Muscle of back (tissue), 11 donors: ENCODE measurements around the gene NRG3. TPM values are rescaled to one million over a fixed set of nuclear protein-coding genes. Genes with fewer than 3 reads are reported as not detected.

ENCODE experiments used
- DNase-seq, 3 donors: peaks; one replicate each; pipeline versions ENCODE4 v3.0.0 to v3.0.0-alpha.2; 2013
- polyA plus RNA-seq, 10 donors: library from polyadenylated mRNA; unstranded; fragments of 120-200 nt; gene quantifications; one replicate each; pipeline ENCODE4 v1.2.1, GENCODE V29; 2013; ENCODE audit not compliant: insufficient read length in 10 of 10

Gene NRG3
- polyA plus RNA-seq, 10 donors = 0.12 to 0.64 (median 0.21) TPM

DNA sequence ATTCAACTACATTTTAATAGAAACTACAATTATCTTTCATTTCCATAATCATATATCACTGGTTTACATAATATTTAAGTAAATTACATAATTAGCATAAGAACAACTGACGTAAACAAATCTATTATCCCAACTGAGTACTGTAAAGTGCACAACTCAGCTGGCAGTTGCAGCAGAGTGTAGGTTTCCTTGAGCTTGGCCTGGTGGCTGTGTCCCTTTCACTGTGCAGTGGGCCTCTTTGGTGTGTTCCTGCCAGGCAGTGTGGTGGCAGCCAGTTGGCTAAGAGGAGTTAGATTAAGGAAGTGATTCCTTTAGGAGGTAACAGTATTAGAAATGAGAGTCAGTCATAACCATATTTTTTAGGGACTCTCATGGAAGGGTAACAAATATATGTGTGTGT lies 7.0 kb downstream of the NRG3 start:
- no peak for DNase-seq

GRCh38 chr10:81884856-81885255 lies 9.9 kb downstream of the NRG3 start:
- DNase-seq = no peak

DNA sequence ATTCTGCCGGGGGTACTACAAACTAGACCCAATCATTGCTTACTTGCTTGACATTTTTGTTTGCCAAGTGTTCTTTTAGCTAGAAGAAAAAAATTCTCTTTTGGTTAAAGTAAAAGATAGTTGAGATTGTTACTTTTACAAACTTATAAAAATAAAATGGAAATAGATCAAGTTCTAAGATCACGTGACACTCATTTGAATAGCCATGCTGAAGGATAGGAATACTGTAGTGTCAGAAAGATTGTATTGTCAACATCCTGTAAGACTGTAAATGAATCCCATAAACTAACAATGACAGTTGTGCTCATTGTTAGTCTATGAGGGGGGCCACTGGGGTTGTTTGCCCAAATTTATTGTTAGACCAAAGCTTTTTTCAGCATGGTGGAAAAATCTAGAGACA lies 10.5 kb downstream of the NRG3 start:
- DNase-seq = no peak

DNA sequence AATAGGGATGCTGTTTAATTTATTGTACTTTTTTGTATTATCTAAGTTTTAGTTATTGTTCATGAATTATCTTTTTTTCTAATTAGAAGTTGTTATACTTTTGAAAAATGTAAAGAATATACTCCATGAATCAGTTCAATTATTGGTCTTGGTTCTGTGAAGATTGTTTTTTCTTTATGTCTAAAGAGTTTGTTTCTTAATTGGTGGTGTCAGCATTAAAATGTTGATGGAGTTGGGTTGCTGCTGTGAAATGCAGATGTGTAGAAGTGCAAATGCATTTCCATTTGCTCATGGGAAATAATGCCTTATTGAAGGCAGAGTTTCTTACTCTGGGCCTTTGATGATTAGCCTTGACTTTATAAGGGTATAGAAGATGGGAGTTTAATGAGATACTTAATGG lies 11.9 kb downstream of the NRG3 start:
- DNase-seq = no peak

DNA sequence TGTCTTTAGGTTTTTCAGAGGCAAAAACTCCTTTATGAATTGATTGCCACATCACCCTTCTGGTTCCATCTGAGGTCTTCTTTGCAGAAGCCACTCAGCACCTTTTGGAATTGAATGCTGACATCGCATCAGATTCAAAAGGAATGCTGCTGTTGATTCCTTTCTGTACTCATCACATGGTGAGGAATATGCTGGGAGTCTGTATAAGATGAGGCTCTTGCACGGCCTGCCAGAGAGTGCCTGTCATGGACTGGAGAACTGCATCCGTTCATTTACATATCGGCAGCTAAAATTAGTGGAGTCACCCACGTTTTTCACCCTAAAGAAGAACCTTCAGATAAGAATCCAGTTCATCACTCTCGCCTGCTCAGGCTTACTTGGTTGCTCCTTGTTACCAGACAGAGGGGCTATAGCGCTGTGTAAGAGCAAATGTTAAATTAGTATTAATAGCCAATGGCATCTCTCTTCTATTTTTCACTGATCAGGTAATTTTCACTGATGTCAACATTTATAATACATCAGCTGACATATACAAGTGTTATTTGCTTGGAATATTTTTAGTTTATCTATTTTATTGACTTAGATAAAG lies 14.3 kb downstream of the NRG3 start:
- DNase-seq = no peak

GRCh38 chr10:81894616-81895015 lies 19.6 kb downstream of the NRG3 start:
- DNase-seq = no peak

GRCh38 chr10:81898518-81898917 lies 23.5 kb downstream of the NRG3 start:
- DNase-seq = no peak

GRCh38 chr10:81900989-81901388 lies 26.0 kb downstream of the NRG3 start:
- no peak for DNase-seq

DNA sequence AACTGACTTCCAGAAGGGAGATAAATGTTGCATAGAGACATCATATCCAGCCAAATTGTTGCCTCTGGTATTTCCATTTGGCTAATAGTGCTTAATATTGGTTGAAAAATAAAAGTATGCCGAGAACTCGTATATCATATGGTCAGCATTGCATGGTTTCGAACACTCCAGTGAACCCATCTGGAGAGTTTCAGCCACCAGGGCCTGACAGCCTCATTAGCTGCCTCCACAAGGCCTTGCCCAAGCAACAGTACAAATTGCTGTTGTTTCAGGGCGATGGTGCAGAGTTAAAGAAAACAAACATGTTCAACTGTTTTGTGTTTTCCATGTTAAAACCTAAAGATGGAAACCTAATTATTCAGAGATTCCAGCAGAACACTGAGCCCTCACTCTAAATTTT lies 28.5 kb downstream of the NRG3 start:
- no peak for DNase-seq

DNA sequence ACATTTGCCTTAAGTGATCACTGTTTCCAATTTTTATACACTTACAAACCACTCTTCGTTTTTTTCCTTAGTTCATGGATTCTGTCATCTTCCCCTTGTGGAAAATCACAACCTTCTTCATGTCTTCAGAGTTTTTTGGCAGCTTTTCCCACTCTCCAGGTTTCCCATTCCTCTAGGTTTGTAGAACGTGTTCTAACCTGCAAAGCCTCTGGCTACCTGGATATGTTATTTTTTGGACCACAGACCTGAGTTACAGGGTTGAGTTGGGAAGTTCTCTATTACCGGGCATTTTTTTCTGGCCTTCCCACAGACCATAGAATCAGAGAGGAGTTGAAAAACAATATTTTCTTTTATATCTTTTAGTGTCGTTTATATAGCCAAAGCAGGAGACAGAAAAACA lies 30.2 kb downstream of the NRG3 start:
- no peak for DNase-seq

GRCh38 chr10:81909453-81909852 lies 34.5 kb downstream of the NRG3 start:
- DNase-seq = no peak

- no peak for DNase-seq
These were observed 36.3 kb downstream of the NRG3 start for GRCh38 chr10:81911328-81911727.

GRCh38 chr10:81914736-81915503 lies 39.9 kb downstream of the NRG3 start:
- no peak for DNase-seq

GRCh38 chr10:81915504-81915897 lies 40.5 kb downstream of the NRG3 start:
- DNase-seq = no peak

- DNase-seq = no peak
These were observed 42.7 kb downstream of the NRG3 start for GRCh38 chr10:81917666-81918065.

- no peak for DNase-seq
These were observed 43.8 kb downstream of the NRG3 start for GRCh38 chr10:81918766-81919165.

GRCh38 chr10:81920213-81920829 lies 45.3 kb downstream of the NRG3 start:
- no peak for DNase-seq

GRCh38 chr10:81928119-81928518 lies 53.1 kb downstream of the NRG3 start:
- DNase-seq = no peak

DNA sequence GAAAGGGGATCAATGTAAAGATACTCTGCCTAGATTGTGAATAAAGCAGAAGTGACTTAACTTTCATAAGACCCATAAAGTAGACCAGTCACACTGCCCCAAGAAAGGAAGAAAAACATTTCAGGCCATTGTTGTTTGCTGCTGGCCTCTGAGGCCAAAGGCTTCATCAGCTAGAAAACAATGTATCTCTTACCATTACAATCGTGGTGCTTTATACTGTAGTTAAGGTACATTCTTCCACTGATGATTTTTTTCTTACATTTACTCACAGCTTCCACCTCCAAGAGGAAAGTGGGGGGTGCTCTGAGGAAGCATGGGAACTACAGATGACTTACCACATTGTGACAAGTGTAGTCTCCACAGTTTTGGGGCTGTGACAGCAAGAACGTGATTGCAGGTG lies 68.6 kb downstream of the NRG3 start:
- no peak for DNase-seq

DNA sequence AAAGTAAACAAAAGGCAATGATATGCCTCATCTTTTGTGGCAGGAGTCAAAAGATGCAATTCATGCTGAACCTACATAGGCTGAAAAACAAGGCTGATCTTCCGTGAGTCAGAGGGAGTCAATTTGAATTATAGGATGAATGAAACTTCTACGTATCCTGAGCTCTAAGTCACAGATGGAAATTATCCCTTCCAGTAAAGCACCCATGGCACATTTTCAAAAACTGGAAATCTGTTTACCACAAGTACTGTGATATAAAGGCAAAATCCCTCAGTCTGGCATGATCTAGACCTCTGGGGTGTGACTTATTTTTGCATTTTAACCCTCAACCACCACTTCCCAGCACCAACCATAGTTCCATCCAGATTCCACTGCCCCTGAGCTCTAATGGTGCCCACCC lies 69.6 kb downstream of the NRG3 start:
- DNase-seq = no peak

- DNase-seq = no peak
These were observed 74.3 kb downstream of the NRG3 start for GRCh38 chr10:81949283-81949682.

GRCh38 chr10:81950358-81950757 lies 75.4 kb downstream of the NRG3 start:
- no peak for DNase-seq

- DNase-seq = no peak
These were observed 78.4 kb downstream of the NRG3 start for GRCh38 chr10:81953420-81953819.
